Heart left ventricle (tissue), 13 donors: ENCODE results near the gene RNF32.

ENCODE experiments used
- POLR2A ChIP-seq, 2 donors: fragments of 450-650 bp; IDR thresholded peaks; one replicate each; pipeline ENCODE4 v1.6.1; 2017; ENCODE audit warnings: antibody characterized with exemption in 2 of 2, mild to moderate bottlenecking in 2 of 2, moderate library complexity in 2 of 2
- TF ChIP-seq, protein P1 (sequence below), 12 donors: fragments of 200-600 bp; sonication (generic) in 4 of 12; IDR thresholded peaks; one replicate each; pipeline versions ENCODE4 v1.5.0 to v1.8.0; 2018 to 2022; ENCODE audit warnings: antibody characterized with exemption in 12 of 12, mild to moderate bottlenecking in 5 of 12
- donor health status: ischemic (EF 13 %, LVEDD 7.1; RV severe dilation, severe dysfunction).
- donor health status: DM: no; HTN: yes; CAD: no.
- donor health status: DM: no; HTN: no; CAD: no.
- donor health status: ischemic (EF 25% LVEDD 6.9; RV normal size, moderate dysfunction).
- donor health status: ischemic (EF 25% LVEDD 5.7; RV mildly dilated, moderate dysfunction).
- donor health status: ischemic (EF 35%, LVEDD 5.7; RV mildly dilated, moderate dysfunction).
- donor health status: nonischemic (EF 11% LVEDD 7.7; RV severe dilation, severe dysfunction).
- donor health status: DM: yes; HTN: yes; CAD: no.
- donor health status: PGD.
- donor health status: ischemic (EF 29% LVEDD 5.4; RV normal size, mild dysfunction).
- donor health status: nonischemic (EF 23%, LVEDD 6.1; RV moderate dilation, normal function).

DNA sequence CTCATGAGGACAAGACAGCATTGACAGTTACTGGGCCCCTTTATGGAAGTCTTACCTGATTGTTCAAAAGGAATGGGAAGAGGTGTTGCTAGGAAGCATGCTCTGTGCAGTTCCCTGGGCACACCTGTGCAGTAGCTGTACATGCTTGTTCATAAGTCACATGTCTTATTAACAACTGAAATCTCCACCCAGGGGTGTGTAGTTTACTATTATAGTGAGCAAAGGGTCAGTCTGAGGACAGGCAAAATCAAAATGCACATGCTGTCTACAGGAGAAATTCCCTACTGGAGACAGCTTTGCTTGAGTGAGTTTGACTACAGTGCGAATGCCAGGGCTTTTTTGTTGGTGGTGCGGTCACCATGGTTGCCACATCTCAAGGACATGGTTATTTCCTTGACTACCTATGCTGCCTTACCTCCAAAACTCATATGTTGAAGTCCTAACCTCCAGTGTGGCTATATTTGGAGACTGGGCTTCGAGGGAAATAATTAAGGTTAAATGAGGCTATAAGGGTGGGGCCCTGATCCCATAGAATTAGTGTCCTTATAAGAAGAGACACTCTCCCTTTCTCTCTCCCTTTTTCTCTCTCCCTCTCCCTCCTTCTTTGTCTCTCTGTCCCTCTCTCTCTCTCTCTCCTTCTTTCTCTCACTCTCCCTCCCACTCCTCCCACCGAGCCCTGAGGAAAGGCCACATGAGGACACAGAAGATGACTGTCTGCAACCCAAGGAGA, 48.3 kb upstream of the RNF32 start:
- TF ChIP-seq, protein P1, sequence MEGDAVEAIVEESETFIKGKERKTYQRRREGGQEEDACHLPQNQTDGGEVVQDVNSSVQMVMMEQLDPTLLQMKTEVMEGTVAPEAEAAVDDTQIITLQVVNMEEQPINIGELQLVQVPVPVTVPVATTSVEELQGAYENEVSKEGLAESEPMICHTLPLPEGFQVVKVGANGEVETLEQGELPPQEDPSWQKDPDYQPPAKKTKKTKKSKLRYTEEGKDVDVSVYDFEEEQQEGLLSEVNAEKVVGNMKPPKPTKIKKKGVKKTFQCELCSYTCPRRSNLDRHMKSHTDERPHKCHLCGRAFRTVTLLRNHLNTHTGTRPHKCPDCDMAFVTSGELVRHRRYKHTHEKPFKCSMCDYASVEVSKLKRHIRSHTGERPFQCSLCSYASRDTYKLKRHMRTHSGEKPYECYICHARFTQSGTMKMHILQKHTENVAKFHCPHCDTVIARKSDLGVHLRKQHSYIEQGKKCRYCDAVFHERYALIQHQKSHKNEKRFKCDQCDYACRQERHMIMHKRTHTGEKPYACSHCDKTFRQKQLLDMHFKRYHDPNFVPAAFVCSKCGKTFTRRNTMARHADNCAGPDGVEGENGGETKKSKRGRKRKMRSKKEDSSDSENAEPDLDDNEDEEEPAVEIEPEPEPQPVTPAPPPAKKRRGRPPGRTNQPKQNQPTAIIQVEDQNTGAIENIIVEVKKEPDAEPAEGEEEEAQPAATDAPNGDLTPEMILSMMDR (IDR thresholded peaks at IDR 0.05) = no peak
- TF ChIP-seq POLR2A (IDR thresholded peaks at IDR 0.05) = no peak
